Endothelial cell of umbilical vein (primary cell): ENCODE measurements around the gene LSM5.

Source experiments
- CTCF ChIP-seq, 2 donors: IDR thresholded peaks; 1 replicate in 1 of 2; 2 replicates in 1 of 2; pipeline ENCODE4 v1.5.1; 2011; ENCODE audit warnings: low read length in 2 of 2, mild to moderate bottlenecking in 2 of 2, moderate library complexity in 2 of 2, control low read depth in 1 of 2, inconsistent platforms in 1 of 2, low read depth in 1 of 2; ENCODE audit not compliant: insufficient read depth in 1 of 2; ENCODE audit errors: extremely low read depth in 1 of 2
- POLR2A ChIP-seq: IDR thresholded peaks from 2 replicates; pipeline ENCODE4 v1.6.1; 2012; ENCODE audit warnings: low read depth, mild to moderate bottlenecking, control low read depth, low read length
- TF ChIP-seq, protein P1 (sequence below): IDR thresholded peaks from 2 replicates; pipeline ENCODE4 v1.6.1; 2011; ENCODE audit not compliant: insufficient read depth, insufficient read length

DNA sequence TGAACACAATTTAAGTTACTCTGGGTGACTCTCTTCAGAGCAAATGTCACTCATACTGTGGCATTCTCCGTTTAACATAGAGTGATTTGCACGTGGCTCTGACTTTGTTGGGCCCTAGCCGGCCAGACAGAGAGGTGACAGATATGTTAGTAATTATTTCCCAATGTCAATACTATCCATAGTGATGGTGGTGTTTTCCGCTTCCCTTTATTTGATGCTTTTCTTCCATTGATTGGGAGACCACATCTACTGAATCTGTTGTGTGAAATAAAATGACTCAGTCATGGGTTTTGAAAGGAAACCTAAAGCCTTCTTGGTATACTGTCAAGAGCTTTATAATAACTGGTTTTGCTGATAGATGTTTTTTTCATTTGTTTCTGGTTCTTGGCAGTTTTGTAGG is 12.5 kb upstream of the LSM5 start:
- TF ChIP-seq CTCF (IDR thresholded peaks at IDR 0.05; ENCODE audit: extremely low read depth in 1 of 2, insufficient read depth in 1 of 2, low read depth in 1 of 2, low read length in 2 of 2) (no peak), POLR2A (no peak)
- TF ChIP-seq, protein P1, sequence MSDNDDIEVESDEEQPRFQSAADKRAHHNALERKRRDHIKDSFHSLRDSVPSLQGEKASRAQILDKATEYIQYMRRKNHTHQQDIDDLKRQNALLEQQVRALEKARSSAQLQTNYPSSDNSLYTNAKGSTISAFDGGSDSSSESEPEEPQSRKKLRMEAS = no peak
